PC-9 (cell line): Measurements from ENCODE around the gene ADAM17. TPM values are rescaled to one million over a fixed set of nuclear protein-coding genes. Genes with fewer than 3 reads are reported as not detected.

ENCODE experiments used
- BruUV-seq: library from RNA; stranded (reverse); fragments of 400-500 nt; replicated peaks from 2 replicates; lab custom pipeline; 2021; lab: Mats Ljungman, UMichigan
- CTCF ChIA-PET: fragments of 300-600 bp; sonication (Branson Sonifier 250); formaldehyde crosslinking; loops from one replicate; lab custom pipeline; 2022; ENCODE audit warnings: antibody characterized with exemption; lab: Charles Lee
- POLR2A ChIA-PET: fragments of 300-600 bp; sonication (Branson Sonifier 250); formaldehyde crosslinking; loops from one replicate; lab custom pipeline; 2022; ENCODE audit warnings: antibody characterized with exemption; ENCODE audit not compliant: unreplicated experiment; lab: Charles Lee
- DNase-seq, 2 experiments: peaks; one replicate each; pipeline versions ENCODE4 v3.0.0 to v3.0.0-alpha.2; 2015 to 2022; ENCODE audit warnings: mixed read lengths in 1 of 2
- H2AFZ ChIP-seq: fragments of 200-600 bp; sonication (generic); 2 replicates; pipeline ENCODE4 v1.8.1; 2017; ENCODE audit warnings: antibody characterized with exemption
- H3F3A ChIP-seq: fragments of 200-600 bp; sonication (generic); 2 replicates; pipeline ENCODE4 v1.8.1; 2017; ENCODE audit warnings: antibody characterized with exemption, mild to moderate bottlenecking, low read depth; ENCODE audit not compliant: insufficient read depth
- H3K27ac ChIP-seq: fragments of 200-600 bp; sonication (generic); 2 replicates; pipeline ENCODE4 v1.6.1; 2016; ENCODE audit warnings: mixed run types
- H3K27me3 ChIP-seq: fragments of 200-600 bp; sonication (generic); 2 replicates; pipeline ENCODE4 v1.6.1; 2016; ENCODE audit warnings: low read depth, mixed run types; ENCODE audit not compliant: insufficient read depth
- H3K36me3 ChIP-seq: fragments of 200-600 bp; sonication (generic); 2 replicates; pipeline ENCODE4 v1.6.1; 2016; ENCODE audit warnings: low read depth, mixed run types
- H3K4me1 ChIP-seq: fragments of 200-600 bp; sonication (generic); replicated peaks from 2 replicates; pipeline ENCODE4 v1.6.1; 2016; ENCODE audit warnings: mixed run types; ENCODE audit not compliant: insufficient read depth
- H3K4me2 ChIP-seq: fragments of 200-600 bp; sonication (generic); 2 replicates; pipeline ENCODE4 v1.6.1; 2017; ENCODE audit warnings: mixed run types
- H3K4me3 ChIP-seq: fragments of 200-600 bp; sonication (generic); 2 replicates; pipeline ENCODE4 v1.6.1; 2016; ENCODE audit warnings: mixed run types
- H3K79me2 ChIP-seq: fragments of 200-600 bp; sonication (generic); 2 replicates; pipeline ENCODE4 v1.6.1; 2017; ENCODE audit warnings: low read depth, mixed run types
- H3K9me2 ChIP-seq: fragments of 200-600 bp; sonication (generic); 2 replicates; pipeline ENCODE4 v1.8.1; 2017; ENCODE audit warnings: mild to moderate bottlenecking; ENCODE audit not compliant: insufficient read depth
- H3K9me3 ChIP-seq: fragments of 200-600 bp; sonication (generic); 2 replicates; pipeline ENCODE4 v1.8.1; 2016; ENCODE audit warnings: low read depth; ENCODE audit not compliant: insufficient read depth
- H4K20me1 ChIP-seq: fragments of 200-600 bp; sonication (generic); 2 replicates; pipeline ENCODE4 v1.8.1; 2017; ENCODE audit not compliant: insufficient read depth
- CTCF ChIP-seq: fragments of 200-600 bp; sonication (generic); conservative IDR thresholded peaks from 2 replicates; pipeline ENCODE4 v1.6.1; 2017; ENCODE audit warnings: mixed run types, antibody characterized with exemption, mild to moderate bottlenecking, moderate library complexity
- EZH2 ChIP-seq: fragments of 200-600 bp; sonication (generic); IDR thresholded peaks from 2 replicates; pipeline ENCODE4 v1.8.0; 2017; ENCODE audit warnings: antibody characterized with exemption, low read depth
- intact Hi-C: fragments of 100-400 bp; cut with micrococcal nuclease; formaldehyde crosslinking; loops from one replicate; pipeline ENCODE4 v1.10.0; 2022; ENCODE audit not compliant: unreplicated experiment
- total RNA-seq: library from RNA; stranded (reverse); gene quantifications from 2 replicates; pipeline ENCODE4 v1.2.3, GENCODE V29; 2021

Gene ADAM17
- total RNA-seq, 1 experiment from 2014 or later = 65.0 TPM

GRCh38 chr2:9463698-9464034, 92.0 kb downstream of the ADAM17 start:
- H2AFZ ChIP-seq = no peak overlapping the region
- no peaks in the 10 kb centered on the region; the same call in none of the 2 replicates for H4K20me1 ChIP-seq
- H3K27me3 ChIP-seq = no peaks in the 10 kb centered on the region
- BruUV-seq = no TSS peak
- H3K4me1 ChIP-seq = no peaks in the 10 kb centered on the region
- no peak overlapping the region for H3K4me2 ChIP-seq
- ChIA-PET CTCF (no interaction called here), POLR2A (no interaction called here)
- no peaks in the 10 kb centered on the region for H3K9me3 ChIP-seq
- no peak for TF ChIP-seq CTCF
- no peak for TF ChIP-seq EZH2
- H3K36me3 ChIP-seq = peaks cover 27% of the 10 kb centered on the region
- no peaks in the 10 kb centered on the region for H3K9me2 ChIP-seq
- H3K79me2 ChIP-seq = no peaks in the 10 kb centered on the region
- intact Hi-C loops = no loop called here
- H3K4me3 ChIP-seq = no peak overlapping the region
- no peak overlapping the region for H3K27ac ChIP-seq
- DNase-seq = no peak
- peaks cover 24% of the 10 kb centered on the region for H3F3A ChIP-seq

GRCh38 chr2:9462886-9463697, 92.5 kb downstream of the ADAM17 start:
- TF ChIP-seq CTCF (no peak), EZH2 (no peak)
- intact Hi-C loops = no loop called here
- Histone ChIP-seq H4K20me1 (no peaks in the 10 kb centered on the region; the same call in none of the 2 replicates), H3K4me3 (no peak overlapping the region), H3F3A (peaks cover 24% of the 10 kb centered on the region), H2AFZ (no peak overlapping the region), H3K4me2 (no peak overlapping the region), H3K79me2 (no peaks in the 10 kb centered on the region), H3K27me3 (no peaks in the 10 kb centered on the region), H3K9me2 (no peaks in the 10 kb centered on the region), H3K4me1 (no peaks in the 10 kb centered on the region), H3K27ac (no peak overlapping the region), H3K36me3 (peaks cover 28% of the 10 kb centered on the region), H3K9me3 (no peaks in the 10 kb centered on the region)
- no peak for DNase-seq
- CTCF ChIA-PET = no interaction called here
- BruUV-seq = no TSS peak
- POLR2A ChIA-PET = no interaction called here

- POLR2A ChIA-PET = no interaction called here
- no peaks in the 10 kb centered on the region; the same call in none of the 2 replicates for H4K20me1 ChIP-seq
- H3K4me2 ChIP-seq = no peak overlapping the region
- no peaks in the 10 kb centered on the region for H3K9me3 ChIP-seq
- no peak overlapping the region for H2AFZ ChIP-seq
- no peak overlapping the region for H3K4me3 ChIP-seq
- H3F3A ChIP-seq = peaks cover 24% of the 10 kb centered on the region
- no peaks in the 10 kb centered on the region for H3K4me1 ChIP-seq
- no peak overlapping the region for H3K27ac ChIP-seq
- DNase-seq = no peak
- H3K36me3 ChIP-seq = peaks cover 31% of the 10 kb centered on the region
- CTCF ChIA-PET = interaction anchor here (0.7 kb wide), 1 partner anchor 965 kb away, joined by 19 read pairs; no protein-coding TSS in a partner anchor
- no peaks in the 10 kb centered on the region for H3K27me3 ChIP-seq
- intact Hi-C loops = no loop called here
- H3K9me2 ChIP-seq = no peaks in the 10 kb centered on the region
- TF ChIP-seq CTCF = no peak
- TF ChIP-seq EZH2 = no peak
- no peaks in the 10 kb centered on the region for H3K79me2 ChIP-seq
- BruUV-seq = no TSS peak
Measured at GRCh38 chr2:9462313-9462712, 93.3 kb downstream of the ADAM17 start.
